Inflammatory macrophage treated with lipopolysaccharide for 1 hour (primary cell): ENCODE results near the gene ARHGAP29.
"Not testable (repeated sequence)": the region's sequence is repeated elsewhere in the genome, so short reads cannot be mapped to it uniquely, and the experiment has no call there.

Source experiments
- DNase-seq, 2 donors: peaks; one replicate each; pipeline ENCODE4 v3.0.0-alpha.2; 2020 to 2022

Gene ARHGAP29

DNA sequence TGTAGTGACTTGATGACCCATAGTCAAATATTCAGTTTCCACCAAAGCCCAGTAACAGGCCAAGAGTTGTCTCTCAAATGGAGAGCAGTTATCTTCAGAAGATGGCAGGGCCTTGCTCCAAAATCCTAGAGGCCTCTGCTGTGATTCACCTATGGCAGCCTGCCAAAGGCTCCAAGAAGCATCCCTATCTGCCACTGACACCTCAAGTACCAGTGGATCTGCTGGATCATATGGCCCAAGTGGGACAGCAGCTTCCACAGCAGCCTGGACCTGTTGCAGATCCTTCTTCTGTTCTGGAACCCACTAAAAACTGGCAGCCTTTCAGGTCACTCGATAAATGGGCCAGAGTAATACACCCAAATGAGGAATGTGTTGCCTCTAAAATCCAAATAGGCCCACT, 73.3 kb downstream of the ARHGAP29 start:
- not testable (repeated sequence) for DNase-seq

GRCh38 chr1:94163249-94163648, 74.1 kb downstream of the ARHGAP29 start:
- not testable (repeated sequence) for DNase-seq

GRCh38 chr1:94160811-94161210, 76.6 kb downstream of the ARHGAP29 start:
- no peak for DNase-seq

DNA sequence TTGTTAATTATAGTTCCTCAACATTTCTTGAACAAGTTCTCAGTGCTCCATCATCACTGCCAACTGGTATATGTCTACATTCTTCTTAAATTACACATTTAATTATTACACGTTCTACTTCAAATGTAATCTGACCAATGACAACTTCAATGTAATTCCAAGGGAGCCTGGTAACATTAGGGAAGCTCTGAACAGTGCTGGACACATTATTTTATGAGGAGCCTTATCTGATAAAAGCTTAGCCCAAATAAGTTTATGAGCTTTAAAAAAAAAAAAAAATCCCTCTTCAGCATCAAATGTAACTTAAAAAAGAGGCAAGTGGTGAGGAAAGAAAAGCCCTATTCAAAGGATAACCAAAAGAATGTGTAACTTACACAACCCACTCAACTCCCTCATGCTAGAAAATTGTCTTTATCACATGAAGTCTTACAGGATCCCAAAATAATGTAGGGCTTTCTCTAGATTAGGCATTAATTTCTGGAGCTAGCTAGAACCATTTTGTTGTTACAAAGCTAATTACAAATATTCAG, 81.2 kb downstream of the ARHGAP29 start:
- no peak for DNase-seq

DNA sequence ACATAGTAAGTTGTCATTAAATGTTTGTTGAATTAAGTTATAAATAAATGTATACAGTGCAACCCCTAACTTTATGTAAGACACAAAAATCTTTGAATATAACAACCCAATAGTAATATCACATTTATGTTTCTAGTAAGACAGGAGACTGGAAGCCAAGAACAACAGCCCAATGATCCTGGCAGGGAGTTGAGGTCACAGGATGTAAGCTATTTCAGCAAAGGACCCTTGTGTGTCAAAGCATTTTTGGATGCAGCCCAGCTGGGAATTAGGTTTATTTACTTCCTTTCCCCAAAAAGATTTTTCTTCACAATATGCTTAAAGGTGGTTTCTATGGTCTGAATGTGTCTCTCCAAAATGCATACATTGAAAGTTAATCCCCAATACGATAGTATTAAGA, 82.4 kb downstream of the ARHGAP29 start:
- no peak for DNase-seq

DNA sequence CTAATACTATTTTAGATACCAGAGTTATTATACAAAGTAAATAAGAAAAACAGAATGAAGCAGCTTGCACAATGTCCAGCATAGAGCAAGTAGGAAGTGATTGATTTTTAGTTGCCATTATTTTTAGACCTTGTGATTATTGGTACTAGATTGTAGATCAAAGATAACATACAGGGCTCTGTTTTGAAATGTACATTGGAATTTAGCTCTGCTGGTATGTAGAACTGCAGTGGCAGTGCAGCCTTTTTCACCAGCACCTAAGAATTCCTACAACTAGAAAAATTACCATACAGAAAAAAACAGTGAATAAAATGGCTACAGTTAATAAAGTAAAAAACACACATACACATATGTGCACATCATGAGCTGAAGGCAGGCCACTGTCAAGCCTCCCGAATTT, 84.3 kb downstream of the ARHGAP29 start:
- DNase-seq: no peak

DNA sequence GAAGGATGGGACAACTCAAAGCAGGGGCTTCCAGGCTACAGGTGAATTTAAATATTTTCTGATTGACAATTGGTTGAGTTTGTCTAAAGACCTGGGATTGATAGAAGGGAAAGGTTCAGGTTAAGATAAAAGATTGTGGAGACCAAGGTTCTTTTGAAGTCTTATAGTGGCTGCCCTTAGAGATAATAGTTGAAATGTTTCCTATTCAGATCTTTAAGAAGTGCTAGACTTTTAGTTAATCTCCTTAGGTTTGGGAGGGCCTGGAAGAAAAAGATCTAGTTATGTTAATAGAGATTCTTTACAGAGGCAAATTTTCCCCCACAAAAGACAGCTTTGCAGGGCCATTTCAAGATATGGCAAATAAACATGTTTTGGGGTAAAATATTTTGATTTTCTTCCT, 88.2 kb downstream of the ARHGAP29 start:
- DNase-seq: not testable (repeated sequence)

GRCh38 chr1:94146273-94146672, 91.1 kb downstream of the ARHGAP29 start:
- no peak for DNase-seq

GRCh38 chr1:94144836-94145235, 92.5 kb downstream of the ARHGAP29 start:
- no peak for DNase-seq

- DNase-seq: no peak
Measured at GRCh38 chr1:94143809-94144176, 93.6 kb downstream of the ARHGAP29 start.

DNA sequence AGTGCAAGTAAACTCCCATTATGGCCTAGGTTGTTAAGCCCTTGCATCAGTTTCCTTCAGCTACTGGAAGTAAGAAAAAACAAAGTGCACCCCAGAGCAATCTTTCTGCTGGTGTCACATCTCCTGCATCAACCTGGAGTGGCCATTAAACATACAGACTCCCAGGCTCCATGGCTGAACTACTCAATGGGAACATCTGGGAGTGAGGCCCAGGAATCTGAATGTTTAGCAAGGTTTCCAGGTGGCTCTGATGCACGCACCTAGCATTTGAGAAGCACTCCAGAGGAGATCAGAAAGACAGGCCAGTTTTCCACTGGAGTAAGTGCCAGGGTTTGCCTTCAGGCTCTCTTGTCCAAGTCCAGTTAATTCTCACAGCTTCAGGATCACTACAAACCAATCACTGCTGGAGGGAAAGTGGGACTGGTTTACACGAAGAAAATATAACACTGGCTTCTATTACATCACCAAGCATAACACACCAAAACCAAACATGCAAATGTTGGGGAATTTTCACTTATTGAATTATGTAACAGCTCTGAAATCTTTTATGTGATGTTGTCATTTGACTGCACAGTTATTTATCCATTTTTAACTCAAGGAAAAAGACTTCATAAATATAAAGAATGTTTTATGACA, 94.1 kb downstream of the ARHGAP29 start:
- peak; percentile 9 to 14 for DNase-seq

GRCh38 chr1:94142583-94142982, 94.8 kb downstream of the ARHGAP29 start:
- DNase-seq: no peak

- no peak for DNase-seq
Measured at GRCh38 chr1:94142022-94142421, 95.4 kb downstream of the ARHGAP29 start.

DNA sequence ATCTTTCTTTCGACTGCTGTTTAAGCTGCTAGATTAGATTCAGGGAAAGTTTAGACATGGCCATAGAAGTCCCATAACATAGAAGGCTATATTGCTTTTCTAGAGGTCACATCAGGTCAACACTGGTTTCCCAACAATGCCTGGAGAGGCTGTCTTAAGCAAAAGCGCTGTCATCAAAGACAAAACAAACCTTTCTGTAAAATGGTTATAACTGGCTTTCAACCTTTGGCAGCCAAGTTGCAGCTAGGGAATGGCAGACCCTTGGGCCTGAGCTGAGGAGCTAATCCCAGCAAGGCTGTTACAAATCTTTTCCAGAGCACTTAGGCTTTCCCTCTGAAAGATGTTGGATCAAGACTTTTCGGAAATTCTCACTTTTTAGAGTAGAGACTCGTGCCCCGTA, 105.3 kb downstream of the ARHGAP29 start:
- DNase-seq: no peak

DNA sequence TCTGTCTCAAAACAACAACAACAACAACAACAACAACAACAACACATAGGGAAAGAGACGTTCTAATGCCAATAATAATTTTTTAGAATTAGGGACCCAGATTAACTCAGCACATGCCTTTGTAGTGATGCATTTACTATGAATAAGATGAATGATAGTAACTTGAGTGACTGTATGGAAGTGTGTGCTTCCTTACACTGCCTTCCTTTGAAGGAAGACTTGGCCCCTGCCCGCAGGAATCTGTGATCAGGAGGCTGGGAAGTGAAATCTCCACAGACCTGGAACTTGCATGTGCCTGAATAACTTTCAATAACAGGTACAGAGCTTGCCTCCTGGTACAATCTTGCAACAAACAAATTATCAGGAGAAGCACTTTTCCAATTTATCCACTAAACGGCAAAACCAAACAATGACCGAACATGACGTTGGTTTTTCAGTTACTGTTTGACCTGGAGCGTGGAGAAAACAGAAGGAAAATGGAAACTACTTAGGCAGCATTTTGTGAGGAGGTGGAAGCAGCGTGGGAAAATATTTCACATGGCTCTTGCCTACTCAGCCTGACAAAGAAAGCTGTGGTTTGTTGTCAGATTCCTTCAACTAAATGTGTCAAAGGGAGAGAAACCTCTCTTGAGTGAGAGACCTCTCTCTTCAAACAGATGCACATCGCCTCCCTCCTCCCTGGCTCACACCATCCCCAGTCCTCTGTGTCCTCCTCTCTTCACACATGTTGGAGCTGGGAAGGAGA, 106.4 kb downstream of the ARHGAP29 start:
- no peak for DNase-seq

GRCh38 chr1:94126651-94127050, 110.7 kb downstream of the ARHGAP29 start:
- no peak for DNase-seq

- DNase-seq: no peak
Measured at GRCh38 chr1:94125551-94126514, 111.6 kb downstream of the ARHGAP29 start.

DNA sequence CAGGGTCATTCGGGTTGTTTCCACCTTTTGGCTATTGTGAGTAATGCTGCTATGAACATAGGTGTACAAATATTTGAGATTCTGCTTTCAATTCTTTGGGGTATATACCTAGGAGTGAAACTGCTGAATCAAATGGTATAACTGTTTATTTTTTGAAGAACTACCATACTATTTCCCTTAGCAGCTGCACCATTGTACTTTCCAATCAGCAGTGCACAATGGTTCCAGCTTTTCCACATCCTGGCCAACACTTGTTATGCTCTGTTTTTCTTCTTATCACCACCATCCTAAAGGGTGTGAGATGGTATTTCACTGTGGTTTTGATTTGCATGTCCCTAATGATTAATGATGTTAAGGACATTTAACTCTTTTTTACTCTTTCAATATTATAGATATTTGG, 112.8 kb downstream of the ARHGAP29 start:
- DNase-seq: no peak

DNA sequence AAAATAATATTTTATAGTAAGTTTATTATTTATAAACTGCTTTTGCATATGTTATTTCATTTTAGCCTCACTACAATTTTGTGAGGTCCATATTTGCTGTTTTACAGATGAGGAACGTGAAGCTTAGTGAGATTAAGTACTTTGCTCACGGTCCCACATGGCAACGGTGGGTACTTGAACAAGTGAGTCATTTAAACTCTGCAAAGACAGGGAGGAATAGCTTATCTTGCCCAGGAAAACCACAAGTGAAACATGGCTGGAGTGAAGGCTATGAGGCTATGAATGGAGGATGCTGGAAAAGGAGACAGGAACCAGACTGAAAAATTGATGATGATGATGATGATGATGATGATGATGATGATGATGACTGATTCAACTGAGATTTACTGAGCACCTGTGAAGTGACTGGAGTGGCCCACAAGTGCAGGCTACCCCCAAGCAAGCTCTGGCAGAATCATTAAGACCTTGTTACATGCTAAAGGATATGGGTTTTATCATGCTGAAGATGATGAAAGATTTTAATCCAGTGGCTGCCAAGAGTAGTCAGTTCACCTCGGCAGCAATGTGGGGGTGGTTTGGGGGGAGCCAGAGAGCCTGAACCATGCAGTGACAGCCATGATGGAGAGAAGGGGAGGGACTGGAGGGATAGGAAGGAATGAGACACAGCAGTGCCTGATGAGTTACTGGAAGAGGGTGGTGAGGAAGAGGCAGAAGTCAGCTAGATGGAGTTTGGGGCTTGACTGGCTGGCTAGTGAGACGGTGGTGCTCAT, 115.0 kb downstream of the ARHGAP29 start:
- no peak for DNase-seq
